AG04449 (cell line): ENCODE results near the gene PFKL.
A peak's percentile ranks its signal among the peaks of the same experiment; 100 is the strongest.
"Not testable (repeated sequence)": the region's sequence is repeated elsewhere in the genome, so short reads cannot be mapped to it uniquely, and the experiment has no call there.

Experiments
- CTCF ChIA-PET: fragments of 350-600 bp; formaldehyde crosslinking; extraction: SDS; loops from one replicate; lab custom pipeline; 2021; ENCODE audit warnings: antibody characterized with exemption; lab: Yijun Ruan, JAX
- POLR2A ChIA-PET: fragments of 400-600, 350-600 bp; formaldehyde crosslinking; extraction: SDS; loops from one replicate; lab custom pipeline; 2020; ENCODE audit warnings: antibody characterized with exemption, inconsistent platforms; lab: Yijun Ruan, JAX
- DNase-seq: peaks from one replicate; pipeline ENCODE4 v3.0.0-alpha.2; 2010; ENCODE audit warnings: low read depth, low spot score
- H3K4me3 ChIP-seq: 2 replicates; pipeline ENCODE4 v1.5.1; 2011; ENCODE audit warnings: low read depth, mild to moderate bottlenecking, control low read depth, low read length
- TF ChIP-seq, protein P1 (sequence below): IDR thresholded peaks from one replicate; pipeline ENCODE4 v1.5.1; 2011; ENCODE audit warnings: mild to moderate bottlenecking, moderate library complexity, low read length, control low read depth, inconsistent platforms; ENCODE audit not compliant: insufficient read depth; ENCODE audit errors: missing control alignments

PFKL gene

DNA sequence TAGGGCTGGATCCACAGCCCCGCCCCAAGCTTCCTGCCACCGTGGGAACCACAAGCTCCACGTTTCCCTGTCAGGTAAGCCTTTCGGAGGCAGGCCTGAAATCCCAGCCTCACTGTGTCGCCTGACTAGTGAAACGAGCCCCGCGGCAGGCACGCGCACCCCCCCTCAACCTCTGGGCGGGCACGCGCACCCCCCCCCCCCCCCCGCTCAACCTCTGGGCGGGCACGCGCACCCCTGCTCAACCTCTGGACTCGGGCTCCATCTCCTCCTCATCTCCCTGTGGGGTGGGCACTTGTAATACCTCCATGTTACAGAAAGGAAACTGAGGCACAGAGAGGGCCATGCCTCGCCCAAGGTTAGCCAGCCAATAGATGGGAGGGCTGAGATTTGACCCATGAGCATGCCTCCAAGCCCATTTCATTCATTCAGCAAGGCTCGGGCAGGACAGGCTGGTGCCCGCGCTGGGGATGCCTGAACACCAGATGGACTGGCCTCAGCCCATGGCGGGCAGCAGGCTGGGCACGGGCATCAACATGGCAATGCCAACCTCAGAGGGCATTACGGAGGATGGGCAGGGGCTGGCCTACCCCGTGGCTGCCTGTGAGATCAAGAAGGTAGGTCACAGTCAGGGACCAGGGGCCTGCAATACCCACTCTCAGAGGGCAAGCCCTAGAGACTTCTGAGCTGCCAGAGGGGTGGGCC is 34.6 kb downstream of the PFKL start:
- TF ChIP-seq, protein P1, sequence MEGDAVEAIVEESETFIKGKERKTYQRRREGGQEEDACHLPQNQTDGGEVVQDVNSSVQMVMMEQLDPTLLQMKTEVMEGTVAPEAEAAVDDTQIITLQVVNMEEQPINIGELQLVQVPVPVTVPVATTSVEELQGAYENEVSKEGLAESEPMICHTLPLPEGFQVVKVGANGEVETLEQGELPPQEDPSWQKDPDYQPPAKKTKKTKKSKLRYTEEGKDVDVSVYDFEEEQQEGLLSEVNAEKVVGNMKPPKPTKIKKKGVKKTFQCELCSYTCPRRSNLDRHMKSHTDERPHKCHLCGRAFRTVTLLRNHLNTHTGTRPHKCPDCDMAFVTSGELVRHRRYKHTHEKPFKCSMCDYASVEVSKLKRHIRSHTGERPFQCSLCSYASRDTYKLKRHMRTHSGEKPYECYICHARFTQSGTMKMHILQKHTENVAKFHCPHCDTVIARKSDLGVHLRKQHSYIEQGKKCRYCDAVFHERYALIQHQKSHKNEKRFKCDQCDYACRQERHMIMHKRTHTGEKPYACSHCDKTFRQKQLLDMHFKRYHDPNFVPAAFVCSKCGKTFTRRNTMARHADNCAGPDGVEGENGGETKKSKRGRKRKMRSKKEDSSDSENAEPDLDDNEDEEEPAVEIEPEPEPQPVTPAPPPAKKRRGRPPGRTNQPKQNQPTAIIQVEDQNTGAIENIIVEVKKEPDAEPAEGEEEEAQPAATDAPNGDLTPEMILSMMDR, result no peak
- DNase-seq, result no peak
- ChIA-PET POLR2A (interaction anchor here (1.0 kb wide), 1 partner anchor 16 kb away, joined by 4 read pairs; no protein-coding TSS in a partner anchor), CTCF (no interaction called here)
- H3K4me3 ChIP-seq, result no peak overlapping the region

DNA sequence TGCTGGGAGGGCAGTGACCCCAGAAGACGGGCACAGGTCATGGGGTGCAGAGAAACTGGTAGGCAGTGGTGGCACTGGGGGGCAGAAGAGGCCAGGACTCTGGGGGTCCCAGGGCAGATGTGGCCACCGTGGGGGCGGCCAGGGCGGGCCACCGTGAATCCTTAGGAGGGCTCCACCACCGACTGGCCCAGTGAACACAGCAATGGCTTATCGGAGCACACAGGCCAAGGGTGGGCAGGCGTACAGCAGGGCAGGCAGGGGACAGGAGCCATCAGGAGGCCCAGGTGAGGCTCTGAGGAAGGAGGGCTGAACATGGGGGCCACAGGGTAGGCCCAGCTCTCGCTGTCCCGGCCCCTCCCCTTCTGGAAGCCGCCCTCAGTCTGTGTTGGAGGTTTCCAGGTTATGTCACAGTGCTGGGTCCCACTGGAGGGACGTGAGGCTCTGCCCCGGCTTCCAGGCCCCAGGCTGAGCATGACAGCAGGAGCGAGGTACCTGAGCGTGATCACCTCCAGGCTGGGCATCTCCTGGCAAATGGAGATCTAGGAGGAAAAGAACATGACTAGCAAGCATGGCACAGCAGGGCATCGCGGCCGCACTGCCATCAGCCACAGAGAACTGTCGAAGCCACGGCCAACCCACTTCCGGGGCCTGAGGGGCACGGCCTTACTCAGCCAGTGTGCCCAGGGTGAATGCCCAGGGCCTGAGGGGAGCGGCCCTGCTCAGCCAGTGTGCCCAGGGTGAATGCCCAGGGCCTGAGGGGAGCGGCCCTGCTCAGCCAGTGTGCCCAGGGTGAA is 35.6 kb downstream of the PFKL start:
- ChIA-PET CTCF (no interaction called here), POLR2A (no interaction called here)
- no peak for DNase-seq
- TF ChIP-seq, protein P1, result no peak
- no peak overlapping the region for H3K4me3 ChIP-seq

DNA sequence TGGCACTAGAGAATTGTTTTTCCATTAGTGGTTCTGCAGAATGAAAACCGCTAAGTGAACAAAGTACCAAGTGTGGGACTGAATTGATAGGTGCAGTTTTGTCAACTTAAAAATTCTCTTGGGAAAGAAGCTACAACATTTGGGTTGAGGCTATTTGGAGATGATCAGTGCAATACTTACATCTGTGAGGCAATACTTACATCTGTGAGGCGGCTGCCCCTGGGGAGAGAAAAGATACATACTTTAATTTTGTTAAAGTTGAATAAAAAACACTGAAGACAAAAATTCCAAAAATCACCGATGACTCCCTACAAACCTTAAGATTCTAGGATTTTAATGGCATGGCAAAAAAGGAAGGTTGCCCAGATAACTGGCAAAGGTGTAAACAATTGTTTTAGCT is 37.6 kb downstream of the PFKL start:
- ChIA-PET CTCF (interaction anchor here (0.9 to 2.2 kb wide), 6 partner anchors 8 to 462 kb away, joined by 3 to 10 read pairs (median 5); no protein-coding TSS in a partner anchor), POLR2A (no interaction called here)
- TF ChIP-seq, protein P1, result no peak
- no peak for DNase-seq
- H3K4me3 ChIP-seq, result no peak overlapping the region

DNA sequence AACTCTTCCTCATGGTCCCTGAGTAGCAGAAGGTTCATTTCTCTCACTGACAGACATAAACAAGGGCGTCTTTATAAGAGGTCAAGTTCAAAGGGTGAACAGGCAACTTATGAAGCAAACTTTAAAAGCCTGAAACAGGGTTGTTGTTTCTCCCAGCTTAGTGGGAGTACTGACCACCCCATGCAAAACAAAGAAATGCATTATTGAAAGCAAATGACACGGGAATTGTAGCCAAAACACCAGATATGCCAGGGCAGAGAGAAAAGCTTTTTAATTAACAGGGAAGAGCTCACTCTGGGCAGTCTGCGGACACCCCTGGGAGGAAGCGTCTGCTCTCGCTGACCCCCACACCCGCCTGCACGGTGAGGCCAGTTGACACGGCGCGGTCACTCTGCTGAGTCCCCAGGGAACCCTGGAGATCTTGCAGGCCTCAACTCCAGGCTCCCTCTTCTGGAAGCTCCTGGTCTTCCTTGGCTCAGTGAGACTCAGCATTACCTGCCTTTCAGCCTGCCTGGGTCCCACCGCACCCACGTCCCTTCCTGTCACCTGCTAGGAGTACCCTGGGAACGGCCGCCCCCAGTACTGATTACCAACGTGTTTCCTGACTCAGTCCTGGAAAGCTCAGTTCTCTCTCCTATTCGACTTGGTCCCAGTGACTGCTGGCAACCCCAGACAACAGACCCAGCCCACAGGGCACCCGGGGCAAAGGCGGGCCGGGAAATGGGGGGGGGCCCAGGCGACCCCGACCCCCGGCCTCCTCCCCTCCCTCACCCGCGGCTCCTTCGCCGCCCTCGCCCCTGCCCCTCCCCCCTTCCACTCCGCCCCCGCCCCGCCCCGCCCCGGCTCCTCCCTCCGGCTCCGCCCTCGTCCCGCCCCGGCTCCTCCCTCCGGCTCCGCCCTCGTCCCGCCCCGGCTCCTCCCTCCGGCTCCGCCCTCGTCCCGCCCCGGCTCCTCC is 38.4 kb downstream of the PFKL start:
- peak overlapping the region; percentile 53 for H3K4me3 ChIP-seq
- peak; percentile 5 for DNase-seq
- ChIA-PET POLR2A (interaction anchor here (0.6 to 1.2 kb wide), 4 partner anchors 9 to 140 kb away, joined by 3 read pairs; partner anchors contain the start of gene PFKL), CTCF (interaction anchor here (0.9 to 2.2 kb wide), 7 partner anchors 9 to 461 kb away, joined by 3 to 10 read pairs (median 5); no protein-coding TSS in a partner anchor)
- TF ChIP-seq, protein P1, result peak; percentile 51

DNA sequence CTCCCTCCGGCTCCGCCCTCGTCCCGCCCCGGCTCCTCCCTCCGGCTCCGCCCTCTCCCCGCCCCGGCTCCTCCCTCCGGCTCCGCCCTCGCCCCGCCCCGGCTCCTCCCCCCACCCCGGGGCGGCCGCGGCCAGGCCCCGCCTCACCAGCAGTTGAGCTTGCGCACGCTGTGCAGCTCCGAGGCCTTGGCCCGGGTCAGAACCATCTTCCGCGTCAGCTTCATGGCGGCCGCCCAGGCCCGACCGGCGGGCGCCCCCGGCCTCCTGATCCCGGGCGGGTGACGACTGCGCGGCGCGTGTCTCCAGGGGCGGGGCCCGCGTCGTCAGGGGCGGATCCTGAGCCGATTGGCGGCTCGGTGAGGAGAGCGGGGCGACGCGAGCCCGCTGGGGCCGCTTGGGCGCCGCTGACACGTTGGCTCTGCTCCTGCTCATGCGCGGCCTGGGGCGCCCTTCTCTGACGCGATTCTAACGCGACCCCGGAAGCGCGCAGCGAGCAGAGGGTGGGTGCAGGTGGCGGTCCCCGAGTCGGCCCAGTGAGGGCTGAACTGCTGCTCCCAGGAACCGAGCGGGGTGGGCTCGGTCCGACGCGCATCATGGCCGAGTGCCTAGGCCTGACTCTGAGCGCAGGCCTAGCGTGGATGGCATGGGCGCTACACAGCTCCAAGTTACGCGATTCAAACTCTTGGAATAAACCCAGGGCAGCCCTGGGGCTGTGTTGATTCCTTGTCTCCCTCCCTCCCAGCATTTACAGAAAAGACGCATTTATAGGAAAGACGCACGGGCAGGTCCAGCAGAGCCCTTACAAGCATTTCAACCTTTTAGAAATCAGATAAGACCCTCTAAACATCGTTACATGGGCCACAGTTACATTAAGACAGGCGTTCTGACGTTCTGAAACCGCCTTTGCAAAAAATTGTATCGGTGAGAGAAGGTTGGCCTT is 39.4 kb downstream of the PFKL start, which contains the start of gene CFAP410:
Gene CFAP410 (minus strand): TSS at position 420 of the 940 bp plus-strand sequence. CDS start 196 bp downstream, at position 224.
- DNase-seq, result peak; percentile 52
- ChIA-PET POLR2A (interaction anchor here (0.6 to 1.2 kb wide), 4 partner anchors 10 to 139 kb away, joined by 3 read pairs; partner anchors contain the start of gene PFKL), CTCF (interaction anchor here (0.7 to 1.2 kb wide), 2 partner anchors 34 to 454 kb away, joined by 5 to 6 read pairs; no protein-coding TSS in a partner anchor)
- TF ChIP-seq, protein P1, result no peak
- peak within 1 kb of the TSS; percentile 99 for H3K4me3 ChIP-seq

DNA sequence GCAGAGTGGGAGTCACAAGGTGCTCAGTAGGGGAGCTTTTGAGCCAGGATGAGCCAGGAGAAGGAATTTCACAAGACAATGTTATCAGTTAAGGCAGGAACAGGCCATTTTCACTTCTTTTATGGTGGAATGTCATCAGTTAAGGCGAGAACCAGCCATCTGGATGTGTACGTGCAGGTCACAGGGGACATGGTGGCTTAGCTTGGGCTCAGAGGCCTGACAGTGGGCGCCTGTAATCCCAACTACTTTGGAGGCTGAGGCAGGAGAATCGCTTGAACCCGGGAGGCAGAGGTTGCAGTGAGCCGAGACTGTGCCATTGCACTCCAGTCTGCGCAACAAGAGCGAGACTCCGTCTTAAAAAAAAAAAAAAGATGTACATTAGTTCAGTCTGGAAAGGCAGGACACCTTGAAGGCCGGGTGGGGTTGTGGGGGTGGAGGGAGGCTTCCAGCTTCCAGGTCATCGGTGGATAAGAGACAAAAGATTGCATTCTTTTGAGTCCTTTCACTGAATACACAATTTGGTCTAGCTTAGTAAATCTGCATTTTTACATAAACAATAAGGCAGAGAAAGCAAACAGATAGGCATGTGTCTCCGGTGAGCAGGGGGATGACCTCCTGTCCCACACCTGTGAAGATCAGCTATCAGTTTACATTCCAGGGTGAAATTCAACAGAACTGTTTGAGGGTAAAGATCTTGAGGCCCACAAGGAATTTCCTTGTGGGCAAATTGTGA is 42.0 kb downstream of the PFKL start:
- POLR2A ChIA-PET, H3K4me3 ChIP-seq, DNase-seq: not testable (repeated sequence)
- CTCF ChIA-PET, result interaction anchor here (1.0 to 2.0 kb wide), 3 partner anchors 11 to 451 kb away, joined by 3 to 6 read pairs (median 3); partner anchors contain the start of gene TRPM2

DNA sequence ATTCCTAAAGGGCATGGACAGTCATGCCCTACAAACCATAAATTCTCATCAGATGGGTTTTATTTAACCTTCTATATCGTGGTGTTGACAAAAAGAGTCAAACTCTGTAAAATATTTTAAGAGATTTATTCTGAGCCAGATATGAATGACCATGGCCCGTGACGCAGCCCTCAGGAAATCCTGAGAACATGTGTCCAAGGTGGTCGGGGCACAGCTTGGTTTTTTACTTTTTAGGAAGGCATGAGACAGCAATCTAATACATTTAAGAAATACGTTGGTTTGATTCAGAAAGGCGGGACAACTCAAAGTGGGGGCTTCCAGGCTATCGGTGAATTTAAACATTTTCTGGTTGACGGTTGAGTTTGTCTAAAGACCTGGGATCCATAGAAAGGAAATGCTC is 43.1 kb downstream of the PFKL start:
- DNase-seq, CTCF ChIA-PET, POLR2A ChIA-PET, H3K4me3 ChIP-seq: not testable (repeated sequence)
